A673 (cell line): Measurements from ENCODE around the gene MEX3B. TPM values are rescaled to one million over a fixed set of nuclear protein-coding genes. Genes with fewer than 3 reads are reported as not detected.

Experiments
- BruUV-seq: library from RNA; stranded (reverse); fragments of 400-500 nt; replicated peaks from 2 replicates; lab custom pipeline; 2021; lab: Mats Ljungman, UMichigan
- CTCF ChIA-PET: fragments of 300-600 bp; sonication (Branson Sonifier 250); formaldehyde crosslinking; loops from one replicate; lab custom pipeline; 2022; ENCODE audit warnings: antibody characterized with exemption; lab: Charles Lee
- POLR2A ChIA-PET: fragments of 300-600 bp; sonication (Branson Sonifier 250); formaldehyde crosslinking; loops from one replicate; lab custom pipeline; 2022; ENCODE audit warnings: antibody characterized with exemption; ENCODE audit not compliant: low non-redundant PET; lab: Charles Lee
- DNase-seq: peaks from one replicate; pipeline ENCODE4 v3.0.0-alpha.2; 2015; ENCODE audit warnings: low spot score
- H3K27ac ChIP-seq: fragments of 200-600 bp; sonication (generic); 2 replicates; pipeline ENCODE4 v1.5.1; 2016; ENCODE audit warnings: mixed run types, low read depth, mild to moderate bottlenecking, mixed read lengths, antibody characterized with exemption, low read length; ENCODE audit not compliant: poor library complexity, severe bottlenecking
- H3K27me3 ChIP-seq: fragments of 200-600 bp; sonication (generic); replicated peaks from 2 replicates; pipeline ENCODE4 v1.6.1; 2017; ENCODE audit warnings: mixed run types, low read depth, mild to moderate bottlenecking, mixed read lengths, antibody characterized with exemption, low read length; ENCODE audit not compliant: insufficient read depth, poor library complexity
- H3K36me3 ChIP-seq: fragments of 200-600 bp; sonication (generic); 2 replicates; pipeline ENCODE4 v1.6.1; 2016; ENCODE audit warnings: mixed run types, mild to moderate bottlenecking, mixed read lengths, antibody characterized with exemption, low read length; ENCODE audit not compliant: insufficient read depth, poor library complexity, severe bottlenecking
- H3K4me1 ChIP-seq: fragments of 200-600 bp; sonication (generic); 2 replicates; pipeline ENCODE4 v1.6.1; 2017; ENCODE audit warnings: mixed run types, mild to moderate bottlenecking, mixed read lengths, antibody characterized with exemption, low read length; ENCODE audit not compliant: insufficient read depth, poor library complexity, severe bottlenecking
- H3K4me3 ChIP-seq: fragments of 200-600 bp; sonication (generic); 2 replicates; pipeline ENCODE4 v1.5.1; 2016; ENCODE audit warnings: low read depth, mixed run types, mild to moderate bottlenecking, mixed read lengths, low read length; ENCODE audit not compliant: poor library complexity, severe bottlenecking
- H3K9me3 ChIP-seq: fragments of 200-600 bp; sonication (generic); 2 replicates; pipeline ENCODE4 v1.6.1; 2016; ENCODE audit warnings: mixed run types, low read depth, mild to moderate bottlenecking, mixed read lengths, antibody characterized with exemption, low read length; ENCODE audit not compliant: poor library complexity, severe bottlenecking
- EZH2 ChIP-seq: fragments of 200-600 bp; sonication (generic); IDR thresholded peaks from 2 replicates; pipeline ENCODE4 v1.6.1; 2017; ENCODE audit warnings: borderline replicate concordance, low read depth, mild to moderate bottlenecking, mixed read lengths, antibody characterized with exemption, low read length; ENCODE audit not compliant: poor library complexity, severe bottlenecking
- intact Hi-C: fragments of 100-400 bp; cut with micrococcal nuclease; formaldehyde crosslinking; loops from one replicate; pipeline ENCODE4 v1.10.0; 2022; ENCODE audit not compliant: unreplicated experiment
- total RNA-seq: library from RNA; stranded (reverse); gene quantifications from 2 replicates; pipeline ENCODE4 v1.2.3, GENCODE V29; 2021
- TF ChIP-seq, protein P1 (sequence below): fragments of 300-800, 200-600 bp; sonication (generic); conservative IDR thresholded peaks from 2 replicates; pipeline ENCODE4 v1.5.1; 2017; ENCODE audit warnings: low read depth, mild to moderate bottlenecking, antibody characterized with exemption, low read length, moderate library complexity, mixed read lengths

MEX3B gene
- total RNA-seq, 1 experiment from 2014 or later, result 5.5 TPM

DNA sequence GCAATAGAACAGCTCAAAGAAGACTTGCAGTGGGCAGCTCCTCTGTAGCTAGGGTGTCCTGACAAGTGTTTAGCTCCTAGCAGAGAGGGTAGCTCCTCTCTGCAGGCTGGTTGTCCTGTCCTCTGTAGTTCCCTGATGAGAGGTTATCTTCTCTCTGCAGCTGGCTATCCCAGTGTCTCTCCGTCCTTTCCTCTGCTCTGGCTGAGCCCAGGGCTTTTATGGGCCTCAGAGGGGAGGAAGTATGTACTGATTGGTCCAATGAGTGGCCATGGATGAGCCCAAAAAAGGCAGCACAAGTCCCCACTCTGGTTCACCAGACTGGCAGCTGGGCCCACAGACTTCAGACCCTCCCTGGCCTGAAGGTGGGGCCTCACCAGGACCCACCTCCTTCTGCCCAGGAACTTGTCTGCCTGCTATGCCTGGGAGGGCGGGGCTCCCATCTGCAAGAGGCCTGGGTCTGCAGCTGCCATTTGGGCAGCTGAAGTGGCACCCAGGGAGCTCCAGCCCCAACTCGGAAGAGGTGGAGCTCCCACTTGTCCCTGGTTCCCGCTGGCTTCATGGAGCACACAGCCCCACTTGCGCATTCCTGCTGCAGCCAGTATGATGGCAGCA lies 27.2 kb upstream of the MEX3B start:
- Histone ChIP-seq H3K4me3 (no peak overlapping the region), H3K4me1 (no peaks in the 10 kb centered on the region), H3K27ac (no peak overlapping the region), H3K9me3 (no peaks in the 10 kb centered on the region), H3K36me3 (no peaks in the 10 kb centered on the region), H3K27me3 (no peaks in the 10 kb centered on the region)
- POLR2A ChIA-PET, result interaction anchor here (0.6 kb wide), 1 partner anchor 35 kb away, joined by 3 read pairs; no protein-coding TSS in a partner anchor
- no peak for TF ChIP-seq EZH2
- TF ChIP-seq, protein P1, sequence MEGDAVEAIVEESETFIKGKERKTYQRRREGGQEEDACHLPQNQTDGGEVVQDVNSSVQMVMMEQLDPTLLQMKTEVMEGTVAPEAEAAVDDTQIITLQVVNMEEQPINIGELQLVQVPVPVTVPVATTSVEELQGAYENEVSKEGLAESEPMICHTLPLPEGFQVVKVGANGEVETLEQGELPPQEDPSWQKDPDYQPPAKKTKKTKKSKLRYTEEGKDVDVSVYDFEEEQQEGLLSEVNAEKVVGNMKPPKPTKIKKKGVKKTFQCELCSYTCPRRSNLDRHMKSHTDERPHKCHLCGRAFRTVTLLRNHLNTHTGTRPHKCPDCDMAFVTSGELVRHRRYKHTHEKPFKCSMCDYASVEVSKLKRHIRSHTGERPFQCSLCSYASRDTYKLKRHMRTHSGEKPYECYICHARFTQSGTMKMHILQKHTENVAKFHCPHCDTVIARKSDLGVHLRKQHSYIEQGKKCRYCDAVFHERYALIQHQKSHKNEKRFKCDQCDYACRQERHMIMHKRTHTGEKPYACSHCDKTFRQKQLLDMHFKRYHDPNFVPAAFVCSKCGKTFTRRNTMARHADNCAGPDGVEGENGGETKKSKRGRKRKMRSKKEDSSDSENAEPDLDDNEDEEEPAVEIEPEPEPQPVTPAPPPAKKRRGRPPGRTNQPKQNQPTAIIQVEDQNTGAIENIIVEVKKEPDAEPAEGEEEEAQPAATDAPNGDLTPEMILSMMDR, result no peak
- BruUV-seq, result no TSS peak
- no peak for DNase-seq
- intact Hi-C loops, result no loop called here
- CTCF ChIA-PET, result no interaction called here

DNA sequence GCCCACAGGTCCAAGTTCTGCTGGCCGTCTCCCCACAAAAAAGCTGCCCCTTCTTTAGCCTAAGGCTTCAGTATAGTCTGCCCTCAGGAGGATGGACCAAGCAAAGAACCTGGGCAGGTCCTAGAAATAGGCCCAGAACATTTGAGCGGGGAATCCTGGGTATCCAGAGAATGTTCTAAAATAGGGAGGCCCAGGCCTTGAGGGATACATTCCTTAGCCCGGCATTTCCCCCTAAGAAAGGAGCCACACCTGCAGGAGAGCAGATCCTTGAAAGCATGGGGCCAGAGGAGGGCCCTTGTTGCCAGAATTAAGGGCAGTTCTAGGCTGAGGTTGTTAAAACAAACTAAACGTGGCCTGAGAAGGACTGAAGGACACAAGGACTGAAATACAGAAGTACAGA lies 20.6 kb upstream of the MEX3B start:
- DNase-seq, result no peak
- Histone ChIP-seq H3K27ac (no peak overlapping the region), H3K4me3 (no peak overlapping the region), H3K9me3 (no peaks in the 10 kb centered on the region), H3K4me1 (no peaks in the 10 kb centered on the region), H3K27me3 (peaks cover 6% of the 10 kb centered on the region), H3K36me3 (no peaks in the 10 kb centered on the region)
- POLR2A ChIA-PET, result interaction anchor here (0.7 kb wide), 1 partner anchor 12 kb away, joined by 3 read pairs; no protein-coding TSS in a partner anchor
- TF ChIP-seq, protein P1, result no peak
- no peak for TF ChIP-seq EZH2
- BruUV-seq, result no TSS peak
- intact Hi-C loops, result no loop called here
- CTCF ChIA-PET, result interaction anchor here (0.7 kb wide), 1 partner anchor 757 kb away, joined by 4 read pairs; no protein-coding TSS in a partner anchor

DNA sequence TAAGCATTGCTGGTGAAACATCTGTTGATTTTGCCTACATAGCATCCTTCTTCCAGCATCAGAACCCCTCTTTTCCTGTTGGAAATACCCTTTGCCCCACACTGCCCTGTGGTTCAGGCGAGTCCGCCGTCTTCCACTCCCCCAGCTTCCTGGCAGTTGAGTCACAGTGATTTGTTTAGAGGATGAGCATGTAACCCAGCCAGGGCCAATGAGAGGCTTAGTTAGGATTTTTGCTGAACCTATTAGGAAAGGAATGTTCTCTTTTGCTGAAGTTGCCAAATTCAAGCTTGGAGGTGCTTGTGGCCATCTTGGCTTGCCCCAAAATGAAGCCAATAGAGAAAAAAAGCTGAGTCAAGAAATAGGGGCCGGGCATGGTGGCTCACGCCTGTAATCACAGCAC lies 19.0 kb upstream of the MEX3B start:
- Histone ChIP-seq H3K4me1 (no peaks in the 10 kb centered on the region), H3K4me3 (no peak overlapping the region), H3K27ac (no peak overlapping the region), H3K27me3 (peaks cover 14% of the 10 kb centered on the region), H3K9me3 (no peaks in the 10 kb centered on the region), H3K36me3 (no peaks in the 10 kb centered on the region)
- ChIA-PET CTCF (no interaction called here), POLR2A (no interaction called here)
- BruUV-seq, result no TSS peak
- DNase-seq, result no peak
- TF ChIP-seq, protein P1, result no peak
- TF ChIP-seq EZH2, result no peak
- intact Hi-C loops, result no loop called here
